ENCODE measurements around the gene ATP7B.
"Not testable (repeated sequence)": the region's sequence is repeated elsewhere in the genome, so short reads cannot be mapped to it uniquely, and the experiment has no call there.

Gene ATP7B

DNA sequence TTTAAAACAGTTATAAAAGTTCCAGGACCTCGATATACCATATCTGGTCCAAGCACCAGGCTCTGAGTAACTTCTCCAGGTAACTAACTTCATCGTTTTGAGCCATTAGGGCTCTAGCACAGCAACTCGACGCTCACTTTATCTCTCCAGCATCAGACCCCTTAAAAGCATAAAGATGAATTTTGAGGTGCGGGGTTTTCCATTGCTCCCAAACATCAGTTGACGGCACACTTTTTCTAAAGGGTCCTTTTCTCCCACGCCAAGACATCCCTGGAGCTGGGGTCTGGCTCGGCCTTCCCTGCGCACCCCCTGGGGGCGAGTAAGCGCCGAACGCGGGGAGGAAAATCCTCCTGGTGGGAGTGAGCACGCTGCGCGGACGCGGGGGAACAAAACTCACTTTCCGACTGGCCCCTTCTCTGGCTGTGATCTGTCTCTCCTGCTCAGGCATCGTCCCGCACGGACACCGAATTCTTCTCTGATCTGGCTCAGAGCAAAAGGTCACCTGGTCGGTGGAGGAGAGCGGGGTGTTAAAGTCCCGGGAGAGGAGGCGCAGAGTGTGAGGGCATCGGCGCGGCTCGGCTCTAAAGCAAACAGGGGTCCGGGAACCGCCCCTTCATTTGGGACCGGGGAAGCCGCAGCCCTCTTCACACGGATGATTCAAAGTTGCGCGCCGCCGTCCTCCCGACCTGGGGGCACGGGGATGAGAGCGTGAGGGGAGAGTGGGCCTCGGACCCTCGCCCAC, at the start of gene ATP7B:
Gene ATP7B (minus strand): TSS at position 561 of the 742 bp plus-strand sequence. CDS start 113 bp downstream, at position 448.
- DNase-seq = no peak

DNA sequence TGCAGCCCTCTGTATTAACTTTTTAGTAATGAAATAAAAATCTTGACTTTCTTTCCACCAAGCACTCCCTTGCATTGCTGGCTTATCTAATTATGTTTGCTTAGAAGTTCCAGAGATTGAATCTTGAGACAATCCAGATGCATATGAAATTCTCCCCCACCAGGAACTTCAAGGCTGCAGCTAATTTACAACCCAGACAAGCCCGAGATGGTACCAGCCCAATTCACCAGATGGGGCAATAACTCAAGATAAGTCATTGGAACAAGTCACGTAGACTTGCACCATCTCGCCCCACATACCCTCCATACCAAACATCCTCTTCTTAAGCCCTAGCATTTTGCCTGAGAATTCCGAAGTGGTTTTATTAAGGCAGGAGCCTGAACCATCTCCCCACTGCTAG, 42.2 kb upstream of the ATP7B start:
- no peak for DNase-seq

DNA sequence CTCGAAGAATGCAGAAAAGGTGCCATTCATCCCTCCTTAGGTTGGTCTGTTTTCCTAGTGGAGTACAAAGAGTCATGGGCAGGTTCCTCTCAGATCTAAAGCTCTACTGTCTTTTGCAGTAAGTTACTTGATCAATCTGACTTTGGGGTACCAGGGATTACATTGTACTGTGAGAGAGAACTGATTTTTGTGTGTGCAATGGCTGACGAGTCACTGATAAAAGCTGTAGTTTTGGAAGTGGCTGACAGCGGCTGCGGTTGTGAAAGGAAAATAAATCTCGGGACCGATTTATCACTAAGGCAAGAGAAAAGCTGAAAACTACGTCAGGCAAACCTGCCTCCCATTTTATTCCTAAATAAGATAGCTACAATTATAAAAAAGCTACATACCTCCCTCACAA, 40.1 kb upstream of the ATP7B start:
- DNase-seq = no peak

DNA sequence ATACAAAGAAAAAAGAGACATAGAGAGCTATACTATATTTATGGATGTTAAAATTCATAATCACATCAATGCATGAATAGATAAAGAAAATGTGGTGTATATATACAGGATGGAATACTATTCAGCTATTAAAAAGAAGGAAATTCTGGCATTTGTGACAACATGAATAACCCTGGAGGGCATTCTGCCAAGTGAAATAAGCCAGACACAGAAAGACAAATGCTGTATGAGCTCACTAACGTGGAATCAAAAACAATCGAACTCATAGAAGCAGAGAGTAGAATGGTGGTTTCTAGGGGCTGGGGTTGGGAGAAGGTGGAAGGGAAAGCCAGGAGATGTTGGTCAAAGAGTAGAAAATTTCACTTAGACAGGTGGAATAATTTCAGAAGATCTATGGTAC, 37.3 kb upstream of the ATP7B start:
- DNase-seq = no peak

DNA sequence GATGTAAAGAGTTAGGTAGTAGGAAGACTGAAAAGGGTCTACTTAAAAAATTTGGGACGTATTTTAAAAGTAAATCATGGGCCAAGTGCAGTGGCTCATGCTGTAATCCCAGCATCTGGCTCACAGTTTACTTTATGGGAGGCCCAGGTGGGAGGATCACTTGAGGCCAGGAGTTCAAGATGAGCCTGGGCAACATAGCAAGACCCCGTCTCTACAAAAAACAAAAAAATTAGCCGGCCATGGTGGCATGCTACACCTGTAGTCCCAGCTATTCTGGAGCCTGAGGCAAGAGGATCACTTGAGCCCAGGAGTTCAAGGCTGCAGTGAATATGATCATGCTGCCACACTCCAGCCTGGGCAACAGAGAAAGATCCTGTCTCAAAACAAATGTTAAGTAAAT, 36.2 kb upstream of the ATP7B start:
- DNase-seq = no peak

DNA sequence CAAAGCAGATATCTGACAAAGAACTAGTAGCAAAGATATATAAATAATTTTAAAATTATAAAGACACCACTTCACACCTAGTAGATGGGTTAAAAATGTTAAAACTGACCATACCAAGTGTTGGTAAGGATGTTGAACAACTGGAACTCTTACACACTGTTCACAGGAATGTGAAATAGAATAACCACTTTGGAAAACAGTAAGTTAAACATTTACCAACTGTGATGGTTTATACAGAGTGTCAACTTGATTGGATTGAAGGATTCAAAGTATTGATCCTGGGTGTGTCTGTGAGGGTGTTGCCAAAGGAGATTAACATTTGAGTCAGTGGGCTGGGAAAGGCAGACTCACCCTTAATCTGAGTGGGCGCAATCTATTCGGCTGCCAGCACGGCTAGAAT, 32.4 kb upstream of the ATP7B start:
- DNase-seq = no peak

DNA sequence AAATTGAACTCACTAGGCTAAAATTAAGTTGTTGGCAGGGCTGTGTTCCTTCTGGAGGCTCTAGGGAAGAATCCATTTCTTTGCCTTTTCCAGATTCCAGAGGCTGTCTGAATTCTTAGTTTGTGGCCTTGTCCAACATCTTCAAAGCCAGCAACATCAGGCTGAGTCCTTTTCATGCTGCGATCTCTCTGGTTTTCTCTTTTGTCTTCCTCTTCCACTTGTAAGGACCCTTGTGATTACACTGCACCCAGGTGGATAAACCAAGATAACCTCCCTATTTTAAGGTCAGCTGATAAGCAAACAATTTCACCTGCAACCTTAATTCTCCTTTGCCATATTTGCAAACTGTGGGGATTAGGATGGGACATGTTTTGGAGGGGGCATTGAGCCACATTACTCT, 24.8 kb upstream of the ATP7B start:
- no peak for DNase-seq

DNA sequence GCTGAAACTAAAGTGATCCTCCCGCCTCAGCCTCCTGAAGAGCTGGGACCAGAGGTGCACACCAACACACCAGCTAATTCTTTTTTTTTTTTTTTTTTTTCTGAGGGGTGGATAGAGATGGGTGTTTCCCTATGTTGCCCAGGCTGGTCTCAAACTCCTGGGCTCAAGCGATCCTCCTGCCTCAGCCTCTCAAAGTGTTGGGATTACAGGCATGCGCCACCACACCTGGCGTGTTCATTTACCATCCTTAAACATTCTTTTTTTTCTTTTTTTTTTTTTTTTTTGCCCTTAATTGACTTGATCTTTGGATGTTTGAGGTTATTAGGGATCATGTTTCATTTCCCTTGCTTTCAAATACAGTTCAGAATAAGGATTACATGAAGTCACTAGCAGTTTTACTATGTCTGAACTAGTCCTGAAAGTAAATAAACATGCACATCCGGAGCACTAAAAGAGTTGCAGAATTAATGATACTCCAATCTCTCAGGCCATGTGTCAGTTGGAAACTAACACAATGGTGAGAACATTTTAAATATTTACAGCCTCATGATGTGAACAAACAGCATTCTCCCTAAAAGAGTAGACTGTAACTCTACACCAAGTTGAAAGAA, 23.5 kb upstream of the ATP7B start:
- DNase-seq = no peak

DNA sequence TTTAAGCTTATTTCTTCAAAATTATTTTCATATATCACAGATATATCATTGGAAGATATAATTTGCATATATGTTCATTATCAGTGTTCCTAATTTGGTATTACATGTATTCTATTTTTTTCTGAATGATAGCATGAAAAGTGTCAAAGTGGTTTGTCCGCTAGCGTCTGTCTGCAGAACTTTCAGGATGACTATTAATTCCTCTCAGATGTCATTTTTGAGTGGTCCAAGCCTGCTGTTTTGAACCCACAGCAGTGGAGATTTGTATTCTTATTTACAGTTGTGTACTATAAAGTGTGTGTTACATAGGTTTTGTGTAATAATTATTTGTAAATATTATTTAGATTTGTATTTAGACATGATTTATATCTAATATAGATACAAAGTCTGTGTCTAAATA, 21.8 kb upstream of the ATP7B start:
- DNase-seq = no peak

DNA sequence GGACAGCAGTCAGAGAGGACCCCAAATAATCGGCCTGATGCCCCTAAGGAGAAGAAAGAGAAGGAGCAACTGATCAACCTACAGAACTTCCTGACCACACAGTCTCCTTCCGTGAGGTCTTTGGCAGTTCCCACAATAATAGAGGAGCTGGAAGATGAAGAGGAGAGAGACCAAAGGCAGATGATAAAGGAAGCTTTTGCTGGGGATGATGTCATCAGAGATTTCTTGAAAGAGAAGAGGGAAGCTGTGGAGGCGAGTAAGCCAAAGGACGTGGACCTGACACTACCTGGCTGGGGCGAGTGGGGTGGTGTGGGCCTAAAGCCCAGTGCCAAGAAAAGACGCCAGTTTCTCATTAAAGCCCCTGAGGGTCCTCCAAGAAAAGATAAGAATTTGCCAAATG, 19.2 kb upstream of the ATP7B start:
- not testable (repeated sequence) for DNase-seq

DNA sequence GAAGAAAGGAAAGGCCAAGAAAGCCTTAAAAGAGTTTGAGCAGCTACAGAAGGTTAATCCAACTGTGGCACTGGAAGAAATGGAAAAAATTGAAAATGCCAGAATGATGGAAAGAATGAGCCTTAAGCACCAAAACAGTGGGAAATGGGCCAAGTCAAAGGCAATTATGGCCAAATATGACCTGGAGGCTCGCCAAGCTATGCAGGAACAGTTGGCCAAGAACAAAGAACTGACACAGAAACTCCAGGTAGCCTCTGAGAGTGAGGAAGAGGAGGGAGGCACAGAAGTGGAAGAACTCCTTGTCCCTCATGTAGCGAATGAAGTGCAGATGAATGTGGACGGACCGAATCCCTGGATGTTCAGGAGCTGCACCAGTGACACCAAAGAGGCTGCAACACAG, 18.3 kb upstream of the ATP7B start:
- no peak for DNase-seq

DNA sequence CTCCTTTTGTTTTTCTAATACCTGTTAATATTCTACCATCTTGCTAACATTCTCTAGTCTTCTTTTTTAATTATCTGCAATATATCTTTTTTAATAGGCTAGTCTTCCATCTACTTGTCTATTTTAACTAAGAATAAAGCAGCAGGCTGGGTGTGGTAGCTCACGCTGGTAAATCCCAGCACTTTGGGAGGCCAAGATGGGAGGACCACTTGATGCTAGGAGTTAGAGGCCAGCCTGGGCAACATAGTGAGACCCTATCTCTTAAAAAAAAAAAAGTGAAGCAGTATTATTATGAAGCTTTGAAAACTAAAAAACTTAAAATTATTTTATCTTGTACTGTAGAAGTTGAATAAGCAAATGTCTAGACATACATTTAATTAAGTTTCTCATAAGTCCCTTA, 16.6 kb upstream of the ATP7B start:
- DNase-seq = no peak

DNA sequence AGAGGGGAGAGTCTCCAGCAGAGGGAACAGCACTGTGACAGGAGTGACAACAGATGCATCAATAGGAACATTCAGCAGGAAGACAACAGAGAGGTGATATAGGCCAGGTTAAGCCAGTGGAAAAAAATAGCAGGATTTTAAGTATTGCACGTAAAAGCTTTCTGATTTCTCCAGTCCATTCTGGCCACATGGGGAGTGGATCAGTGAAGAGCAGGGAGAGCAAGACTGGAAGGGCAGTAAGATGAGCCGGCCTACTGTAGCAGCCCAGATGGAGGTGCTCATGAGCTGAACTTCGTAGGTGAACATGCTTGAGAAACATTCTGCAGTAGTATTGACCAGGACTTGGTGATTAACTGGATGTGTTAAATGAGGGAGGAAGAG, 15.0 kb upstream of the ATP7B start:
- no peak for DNase-seq

DNA sequence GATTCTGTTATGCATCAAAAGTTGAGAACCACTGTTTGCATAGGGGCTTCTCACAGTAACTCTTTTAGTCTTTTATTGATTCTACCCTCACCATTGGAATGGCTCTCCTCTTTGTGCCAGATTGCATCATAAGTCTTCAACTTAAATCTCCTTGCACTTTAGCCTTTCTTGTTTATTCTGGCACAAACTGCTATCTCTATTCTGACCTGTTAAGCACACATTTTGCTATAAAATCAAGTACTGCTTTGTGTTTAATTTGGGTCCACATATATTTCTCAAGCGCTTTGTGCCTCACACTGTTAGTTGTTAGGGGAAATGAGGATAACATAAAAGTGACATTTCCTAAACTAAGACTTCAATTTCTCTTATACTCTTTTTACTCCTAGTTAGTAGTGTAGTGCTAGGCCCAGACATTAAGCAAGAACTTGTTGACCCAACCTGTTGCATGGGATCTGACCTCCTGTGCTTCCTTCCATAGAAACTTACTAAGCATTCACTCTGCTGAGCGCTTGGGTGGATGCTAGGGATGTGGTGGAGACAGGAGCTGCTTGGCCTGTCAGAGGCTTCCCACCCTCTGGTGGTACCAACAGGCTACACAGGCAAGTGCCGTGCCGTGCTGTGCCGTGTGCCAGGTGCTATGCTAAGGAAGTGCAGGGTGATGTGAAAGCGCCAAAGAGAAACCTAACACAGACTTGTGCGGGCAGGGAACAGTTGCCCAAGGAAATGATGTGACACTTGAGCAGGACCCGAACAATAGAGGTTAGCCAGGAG, 14.4 kb upstream of the ATP7B start:
- no peak for DNase-seq

DNA sequence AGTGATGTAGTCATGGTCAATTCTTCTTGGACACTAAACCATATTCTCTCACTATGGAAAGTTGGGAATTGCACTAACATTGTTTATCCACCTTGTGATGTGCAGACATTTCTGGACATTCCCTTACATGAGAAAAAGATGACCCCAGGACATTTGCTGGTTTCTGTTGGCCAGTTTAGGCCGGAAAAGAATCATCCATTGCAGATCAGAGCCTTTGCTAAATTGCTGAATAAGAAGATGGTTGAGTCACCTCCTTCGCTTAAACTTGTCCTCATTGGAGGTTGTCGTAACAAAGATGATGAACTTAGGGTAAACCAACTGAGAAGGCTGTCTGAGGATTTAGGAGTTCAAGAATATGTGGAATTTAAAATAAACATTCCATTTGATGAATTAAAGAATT, 13.2 kb upstream of the ATP7B start, which contains the start of gene UTP14C:
Gene UTP14C (plus strand): TSS at position 211 of the 400 bp plus-strand sequence. CDS start 4,114 bp downstream, outside the sequence.
- DNase-seq = no peak

DNA sequence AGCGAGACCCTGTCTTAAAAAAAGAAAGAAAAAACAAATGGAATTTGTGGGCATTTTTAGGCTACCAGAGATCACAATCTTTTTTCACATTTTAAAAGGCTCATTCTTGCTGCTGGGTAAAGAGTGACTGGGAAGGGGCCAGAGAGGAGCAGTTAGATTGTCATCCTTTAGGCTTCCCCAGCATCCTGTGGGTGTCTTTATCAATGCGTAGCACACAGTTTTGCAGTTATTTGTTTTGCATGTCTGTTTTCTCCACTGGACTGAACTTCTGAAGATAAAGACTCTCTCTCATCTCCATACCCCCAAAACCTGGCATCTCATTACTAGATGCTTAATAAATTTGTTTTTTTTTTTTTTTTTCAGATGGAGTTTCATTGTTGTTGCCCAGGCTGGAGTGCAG, 11.1 kb upstream of the ATP7B start:
- DNase-seq = no peak

DNA sequence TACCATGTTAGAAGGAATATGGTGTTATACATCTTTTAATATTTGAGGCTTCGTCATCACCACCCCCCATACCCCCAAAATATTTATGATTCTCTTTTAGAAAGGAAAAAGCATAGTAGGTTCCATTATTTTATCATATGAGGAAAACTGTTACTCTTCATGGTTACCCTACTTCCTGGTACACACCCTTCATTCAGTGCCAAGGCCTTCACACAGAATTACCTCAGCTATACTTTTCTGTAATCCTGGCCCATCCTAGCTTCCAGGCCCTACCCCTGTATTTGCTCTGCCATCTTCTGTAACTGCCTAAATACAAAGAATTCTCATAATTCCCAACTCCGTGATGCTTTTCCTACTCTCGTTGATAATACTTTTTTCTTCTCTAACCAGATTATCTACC, 8.9 kb upstream of the ATP7B start:
- no peak for DNase-seq

DNA sequence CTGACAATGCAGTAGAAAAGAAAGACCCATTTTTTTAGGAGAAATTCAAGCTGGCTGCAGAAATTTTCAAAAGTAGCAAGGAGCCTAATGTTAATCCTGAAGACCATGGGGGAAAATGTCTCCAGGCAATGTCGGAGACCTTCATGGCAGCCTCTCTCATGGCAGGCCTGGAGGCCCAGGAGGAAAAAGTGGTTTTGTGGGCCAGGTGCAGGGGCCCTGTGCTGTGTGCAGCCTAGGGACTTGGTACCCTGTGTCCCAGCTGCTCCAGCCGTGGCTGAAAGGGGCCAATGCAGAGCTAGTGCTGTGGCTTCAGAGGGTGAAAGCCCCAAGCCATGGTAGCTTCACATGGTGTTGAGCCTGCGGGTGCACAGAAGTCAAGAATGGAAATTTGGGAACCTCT, 5.0 kb upstream of the ATP7B start:
- DNase-seq = no peak

DNA sequence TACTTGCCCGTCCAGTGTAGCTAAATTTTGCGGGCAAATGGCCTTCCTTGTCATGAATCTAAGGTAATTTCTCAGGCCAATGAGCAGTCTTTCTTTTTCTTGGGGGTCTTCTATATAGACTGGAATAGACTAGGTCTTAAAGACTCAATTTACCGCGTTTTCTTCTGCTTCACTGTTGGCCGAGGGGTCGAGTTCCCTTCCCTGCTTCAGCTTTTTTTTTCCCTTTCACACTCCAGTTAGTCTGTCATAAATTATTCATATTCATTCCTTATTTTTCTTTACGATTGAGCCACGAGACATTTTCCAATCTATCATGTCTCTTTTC, 1.2 kb upstream of the ATP7B start:
- DNase-seq = no peak

DNA sequence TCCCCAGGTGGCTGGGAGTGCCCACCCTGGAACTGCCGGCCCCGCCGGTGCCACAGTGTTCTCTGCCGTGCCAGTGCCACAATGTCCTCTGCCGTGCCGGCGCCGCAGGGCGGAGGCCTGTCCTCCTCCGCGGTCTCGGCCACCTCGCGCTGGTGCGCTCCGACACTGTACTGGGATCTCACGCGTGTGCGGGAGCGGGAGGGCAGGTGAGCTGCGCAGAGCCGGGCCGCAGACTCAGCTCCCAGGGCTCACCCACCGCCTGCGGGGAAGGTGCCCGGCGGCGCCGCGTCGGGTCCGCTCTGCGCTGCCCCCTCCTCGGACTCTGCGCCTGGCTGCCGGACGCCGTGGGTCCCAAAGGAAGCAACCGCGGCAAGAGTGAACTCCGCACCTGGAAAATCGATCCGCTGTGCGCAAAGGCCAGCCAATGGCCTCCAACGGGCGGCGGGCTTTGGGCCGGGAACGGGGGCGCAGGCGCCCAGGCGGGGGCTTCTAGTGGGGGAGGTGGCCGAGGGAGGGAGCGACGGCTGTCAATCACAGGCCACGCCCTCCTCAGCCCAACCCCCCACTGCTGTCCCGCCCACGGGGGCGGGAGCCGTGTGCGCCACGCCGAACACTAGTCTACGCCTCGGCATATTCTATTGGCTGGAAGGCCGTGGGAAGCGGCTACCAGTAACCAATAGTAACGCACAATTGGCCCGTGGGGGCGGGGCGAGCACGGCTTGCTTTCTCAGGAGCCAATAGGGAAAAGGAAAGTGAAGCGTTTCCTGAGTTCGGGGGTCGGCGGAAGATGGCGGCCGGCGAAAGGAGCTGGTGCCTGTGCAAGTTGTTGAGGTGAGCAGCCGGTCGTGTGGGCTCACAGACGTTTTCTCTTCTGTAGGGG, 622 bp upstream of the ATP7B start, which contains the start of gene ALG11:
Gene ALG11 (plus strand): TSS at position 767 of the 880 bp plus-strand sequence. CDS start 21 bp downstream, at position 788.
- DNase-seq = peak; percentile 98

DNA sequence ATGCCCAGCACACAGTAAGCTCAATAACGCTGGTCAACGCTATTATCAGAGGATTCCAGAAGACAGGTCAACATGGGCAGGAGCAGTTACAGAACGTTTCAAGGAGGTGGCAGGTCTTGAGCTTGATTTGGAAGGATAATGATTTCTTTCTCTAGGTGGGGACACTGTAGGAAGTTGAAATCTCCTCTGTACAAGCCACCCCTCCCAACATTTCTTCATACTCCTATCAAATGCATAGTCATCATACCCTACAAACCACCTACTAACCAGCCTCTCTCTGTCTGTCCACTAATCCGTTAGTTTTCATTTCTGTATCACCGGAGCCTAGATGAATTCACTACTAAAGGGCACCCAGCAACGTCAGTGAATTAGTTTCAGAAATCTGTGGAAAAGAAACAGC, 1.3 kb downstream of the ATP7B start:
- DNase-seq = no peak

DNA sequence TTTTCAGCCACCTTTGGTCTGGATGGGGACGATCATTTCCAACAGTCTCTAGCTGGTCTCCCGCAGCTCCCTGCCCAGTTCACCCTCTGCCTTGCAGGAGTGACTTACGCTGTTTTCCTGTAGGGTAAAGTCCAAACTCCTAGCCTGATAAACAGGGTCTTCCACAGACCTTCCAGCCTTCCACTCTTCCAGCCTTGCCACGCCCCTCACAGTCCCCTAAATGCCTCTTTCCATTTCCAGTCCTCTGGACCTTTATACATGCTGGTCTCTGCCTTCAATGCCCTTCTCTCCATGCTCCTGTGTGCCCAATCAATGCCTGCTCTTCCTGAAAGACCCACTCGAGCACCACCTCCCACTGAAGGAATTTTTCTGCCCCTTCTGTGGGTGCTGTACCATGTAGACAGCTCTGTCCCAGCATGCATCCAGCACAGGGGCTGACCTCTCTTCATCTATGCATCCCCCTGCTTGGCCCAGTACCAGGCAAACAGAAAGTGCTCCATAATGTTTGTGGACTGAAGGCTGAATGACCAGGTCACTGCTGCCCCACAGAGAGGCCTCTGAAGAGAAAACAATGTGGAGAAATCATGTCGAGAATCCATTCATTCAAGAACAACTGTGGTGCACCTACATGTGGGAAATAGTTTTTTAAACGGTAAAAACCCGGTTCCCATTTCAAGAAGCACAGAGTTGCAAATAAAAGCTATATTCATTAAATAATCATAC, 4.6 kb downstream of the ATP7B start:
- DNase-seq = no peak

All from CD4-positive, alpha-beta T cell treated with Interferon gamma for 1 hour (primary cell).